ENCODE data around the gene BRPF3.

- no peak for TF ChIP-seq ZFX (IDR thresholded peaks at IDR 0.05)
- TF ChIP-seq CTCF (conservative IDR thresholded peaks at IDR 0.05): no peak
Measured at GRCh38 chr6:36273067-36273466, 76.5 kb downstream of the BRPF3 start.
